ENCODE measurements around the gene ANGPT4.

DNA sequence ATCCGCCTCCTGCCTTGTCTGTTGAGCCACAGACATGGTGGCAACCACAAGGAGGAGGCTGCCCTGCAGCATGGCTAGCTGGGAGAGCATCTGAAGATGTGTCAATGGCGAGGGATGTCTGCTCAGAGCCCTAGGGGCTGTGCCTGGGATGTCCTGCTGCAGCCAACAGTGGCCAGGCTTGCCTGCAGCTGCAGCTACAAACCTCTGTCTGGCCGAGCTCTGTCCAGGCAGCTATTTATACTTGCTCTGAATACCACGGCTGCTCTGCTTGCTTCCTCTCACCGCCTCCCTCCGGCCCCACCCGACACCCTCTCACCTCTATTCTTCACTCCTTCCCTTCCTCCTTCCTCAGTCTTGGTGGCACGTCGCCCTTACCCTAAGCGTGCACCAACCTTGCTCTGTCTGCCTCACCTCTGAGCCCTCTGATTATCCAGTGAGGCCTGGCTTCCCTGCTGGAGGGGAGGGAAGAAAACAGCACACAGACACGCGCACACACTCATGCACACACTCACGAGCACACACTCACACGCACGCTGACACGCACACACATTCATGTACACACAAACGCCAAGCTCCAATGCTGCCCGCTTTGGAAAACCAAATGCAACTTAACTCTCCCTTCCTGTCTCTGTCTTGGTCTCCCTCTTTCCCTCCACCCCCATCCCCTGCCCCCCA lies at the start of gene ANGPT4:
- TF ChIP-seq POLR2A (IDR thresholded peaks at IDR 0.05) = no peak
- TF ChIP-seq, protein P1, sequence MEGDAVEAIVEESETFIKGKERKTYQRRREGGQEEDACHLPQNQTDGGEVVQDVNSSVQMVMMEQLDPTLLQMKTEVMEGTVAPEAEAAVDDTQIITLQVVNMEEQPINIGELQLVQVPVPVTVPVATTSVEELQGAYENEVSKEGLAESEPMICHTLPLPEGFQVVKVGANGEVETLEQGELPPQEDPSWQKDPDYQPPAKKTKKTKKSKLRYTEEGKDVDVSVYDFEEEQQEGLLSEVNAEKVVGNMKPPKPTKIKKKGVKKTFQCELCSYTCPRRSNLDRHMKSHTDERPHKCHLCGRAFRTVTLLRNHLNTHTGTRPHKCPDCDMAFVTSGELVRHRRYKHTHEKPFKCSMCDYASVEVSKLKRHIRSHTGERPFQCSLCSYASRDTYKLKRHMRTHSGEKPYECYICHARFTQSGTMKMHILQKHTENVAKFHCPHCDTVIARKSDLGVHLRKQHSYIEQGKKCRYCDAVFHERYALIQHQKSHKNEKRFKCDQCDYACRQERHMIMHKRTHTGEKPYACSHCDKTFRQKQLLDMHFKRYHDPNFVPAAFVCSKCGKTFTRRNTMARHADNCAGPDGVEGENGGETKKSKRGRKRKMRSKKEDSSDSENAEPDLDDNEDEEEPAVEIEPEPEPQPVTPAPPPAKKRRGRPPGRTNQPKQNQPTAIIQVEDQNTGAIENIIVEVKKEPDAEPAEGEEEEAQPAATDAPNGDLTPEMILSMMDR (IDR thresholded peaks at IDR 0.05) = no peak

Data from stomach (tissue), 4 donors.